Stomach (tissue), 4 donors: ENCODE data around the gene CFAP68.

ENCODE experiments used
- EP300 ChIP-seq: sonication (generic); formaldehyde crosslinking; IDR thresholded peaks from one replicate; pipeline ENCODE4 v1.6.1; 2017; ENCODE audit warnings: antibody characterized with exemption
- POLR2A ChIP-seq, 4 donors: fragments of 450-650 bp; IDR thresholded peaks; one replicate each; pipeline ENCODE4 v1.6.1; 2016; ENCODE audit warnings: antibody characterized with exemption in 4 of 4, control low read depth in 2 of 4, mild to moderate bottlenecking in 1 of 4, moderate library complexity in 1 of 4
- TF ChIP-seq, protein P1 (sequence below), 7 experiments: fragments of 450-650 bp in 4 of 7; fragments of 200-600 bp in 3 of 7; sonication (generic) in 3 of 7; IDR thresholded peaks; one replicate each; pipeline ENCODE4 v1.5.1; 2016 to 2019; ENCODE audit warnings: antibody characterized with exemption in 7 of 7, control low read depth in 2 of 7, mild to moderate bottlenecking in 1 of 7

DNA sequence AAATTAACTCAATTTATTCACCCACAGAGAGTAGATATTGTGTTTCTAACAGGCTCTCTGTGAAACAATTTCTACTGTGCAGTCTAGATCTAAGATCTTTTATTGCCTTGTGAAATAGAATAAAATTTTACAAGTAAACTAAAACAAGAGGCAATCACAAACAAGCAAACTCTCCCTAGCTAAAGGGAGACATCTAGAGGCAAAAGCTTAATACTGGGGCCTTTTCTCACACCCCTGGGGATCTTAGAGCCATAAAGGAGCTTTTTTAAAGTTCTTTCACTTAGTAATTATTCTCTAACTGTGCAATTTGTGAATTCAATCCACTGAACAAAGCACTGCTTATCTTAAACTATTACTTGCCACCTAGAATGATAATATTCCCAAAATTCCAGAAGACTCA, 27.7 kb upstream of the CFAP68 start:
- TF ChIP-seq, protein P1, sequence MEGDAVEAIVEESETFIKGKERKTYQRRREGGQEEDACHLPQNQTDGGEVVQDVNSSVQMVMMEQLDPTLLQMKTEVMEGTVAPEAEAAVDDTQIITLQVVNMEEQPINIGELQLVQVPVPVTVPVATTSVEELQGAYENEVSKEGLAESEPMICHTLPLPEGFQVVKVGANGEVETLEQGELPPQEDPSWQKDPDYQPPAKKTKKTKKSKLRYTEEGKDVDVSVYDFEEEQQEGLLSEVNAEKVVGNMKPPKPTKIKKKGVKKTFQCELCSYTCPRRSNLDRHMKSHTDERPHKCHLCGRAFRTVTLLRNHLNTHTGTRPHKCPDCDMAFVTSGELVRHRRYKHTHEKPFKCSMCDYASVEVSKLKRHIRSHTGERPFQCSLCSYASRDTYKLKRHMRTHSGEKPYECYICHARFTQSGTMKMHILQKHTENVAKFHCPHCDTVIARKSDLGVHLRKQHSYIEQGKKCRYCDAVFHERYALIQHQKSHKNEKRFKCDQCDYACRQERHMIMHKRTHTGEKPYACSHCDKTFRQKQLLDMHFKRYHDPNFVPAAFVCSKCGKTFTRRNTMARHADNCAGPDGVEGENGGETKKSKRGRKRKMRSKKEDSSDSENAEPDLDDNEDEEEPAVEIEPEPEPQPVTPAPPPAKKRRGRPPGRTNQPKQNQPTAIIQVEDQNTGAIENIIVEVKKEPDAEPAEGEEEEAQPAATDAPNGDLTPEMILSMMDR (IDR thresholded peaks at IDR 0.05) = no peak
- TF ChIP-seq POLR2A (IDR thresholded peaks at IDR 0.05) (no peak), EP300 (no peak)
